OCI-LY7 (cell line): ENCODE results near the gene SENP5.

Experiments used
- EZH2phosphoT487 ChIP-seq: fragments of 200-600 bp; sonication (generic); IDR thresholded peaks from 2 replicates; pipeline ENCODE4 v1.6.1; 2018; ENCODE audit warnings: low read depth, borderline replicate concordance, mild to moderate bottlenecking, mixed run types, antibody characterized with exemption, low read length, moderate library complexity, mixed read lengths
- TF ChIP-seq, protein P1 (sequence below): fragments of 200-600 bp; sonication (generic); conservative IDR thresholded peaks from 2 replicates; pipeline ENCODE4 v1.5.1; 2014; ENCODE audit warnings: mild to moderate bottlenecking, antibody characterized with exemption, low read length, moderate library complexity, mixed read lengths

DNA sequence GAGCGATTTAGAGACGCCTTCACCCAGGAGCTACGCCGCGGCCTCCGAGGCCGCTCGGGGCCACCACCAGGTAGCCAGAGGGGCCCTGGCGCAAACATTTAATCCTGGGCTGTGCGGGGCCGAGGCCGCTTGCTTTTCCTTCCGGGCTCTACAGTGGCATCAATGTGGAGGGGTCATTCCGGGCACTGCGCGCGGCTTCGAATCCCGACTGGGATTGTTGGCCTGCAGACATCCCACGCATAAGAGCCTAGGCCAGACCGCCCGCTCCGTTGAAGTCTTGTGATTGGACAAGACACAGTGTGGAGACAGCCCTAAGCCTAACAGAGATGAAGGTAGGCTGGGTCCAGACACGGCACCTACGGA lies 75.2 kb downstream of the SENP5 start:
- TF ChIP-seq, protein P1, sequence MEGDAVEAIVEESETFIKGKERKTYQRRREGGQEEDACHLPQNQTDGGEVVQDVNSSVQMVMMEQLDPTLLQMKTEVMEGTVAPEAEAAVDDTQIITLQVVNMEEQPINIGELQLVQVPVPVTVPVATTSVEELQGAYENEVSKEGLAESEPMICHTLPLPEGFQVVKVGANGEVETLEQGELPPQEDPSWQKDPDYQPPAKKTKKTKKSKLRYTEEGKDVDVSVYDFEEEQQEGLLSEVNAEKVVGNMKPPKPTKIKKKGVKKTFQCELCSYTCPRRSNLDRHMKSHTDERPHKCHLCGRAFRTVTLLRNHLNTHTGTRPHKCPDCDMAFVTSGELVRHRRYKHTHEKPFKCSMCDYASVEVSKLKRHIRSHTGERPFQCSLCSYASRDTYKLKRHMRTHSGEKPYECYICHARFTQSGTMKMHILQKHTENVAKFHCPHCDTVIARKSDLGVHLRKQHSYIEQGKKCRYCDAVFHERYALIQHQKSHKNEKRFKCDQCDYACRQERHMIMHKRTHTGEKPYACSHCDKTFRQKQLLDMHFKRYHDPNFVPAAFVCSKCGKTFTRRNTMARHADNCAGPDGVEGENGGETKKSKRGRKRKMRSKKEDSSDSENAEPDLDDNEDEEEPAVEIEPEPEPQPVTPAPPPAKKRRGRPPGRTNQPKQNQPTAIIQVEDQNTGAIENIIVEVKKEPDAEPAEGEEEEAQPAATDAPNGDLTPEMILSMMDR: no peak
- no peak for TF ChIP-seq EZH2phosphoT487
